Liver (tissue), 3 donors: ENCODE results near the gene PLB1.

Source experiments
- GABPA ChIP-seq, 2 donors: IDR thresholded peaks in 1 of 2; conservative IDR thresholded peaks in 1 of 2; 2 replicates each; pipeline ENCODE4 v1.6.1; 2016; ENCODE audit warnings: antibody characterized with exemption in 2 of 2, mild to moderate bottlenecking in 1 of 2, moderate library complexity in 1 of 2
- SP1 ChIP-seq: IDR thresholded peaks from 2 replicates; pipeline ENCODE4 v1.6.1; 2018; ENCODE audit warnings: antibody characterized with exemption, mild to moderate bottlenecking
- TF ChIP-seq, protein P1 (sequence below): fragments of 150-350 bp; IDR thresholded peaks from 2 replicates; pipeline ENCODE4 v1.5.1; 2017; ENCODE audit warnings: improper control_type of control experiment, low read depth, low read length; ENCODE audit not compliant: missing input control
- donor health status: healthy.
- donor health status: healthy.

DNA sequence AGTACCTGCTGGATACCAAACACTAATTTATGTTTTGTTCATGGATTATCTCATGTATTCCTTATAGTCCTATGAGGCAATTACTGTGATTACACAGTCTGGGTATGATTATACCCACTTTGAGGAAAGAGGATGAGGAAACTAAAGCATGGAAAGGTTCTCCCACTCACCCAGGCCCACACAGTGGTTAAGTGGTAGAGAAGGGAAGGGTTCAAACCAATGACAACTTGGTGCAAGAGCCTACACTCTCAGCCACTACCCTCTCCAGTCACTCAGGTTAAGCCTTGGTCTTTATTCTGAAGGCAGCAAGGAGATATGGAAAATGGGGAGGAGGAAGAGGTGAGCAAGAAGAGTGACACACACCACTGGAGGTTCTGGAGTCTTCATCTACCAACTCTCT is 191.3 kb downstream of the PLB1 start:
- TF ChIP-seq GABPA (IDR thresholded peaks at IDR 0.05 in 1 of 2, conservative IDR thresholded peaks at IDR 0.05 in 1 of 2) (no peak), SP1 (no peak)
- TF ChIP-seq, protein P1, sequence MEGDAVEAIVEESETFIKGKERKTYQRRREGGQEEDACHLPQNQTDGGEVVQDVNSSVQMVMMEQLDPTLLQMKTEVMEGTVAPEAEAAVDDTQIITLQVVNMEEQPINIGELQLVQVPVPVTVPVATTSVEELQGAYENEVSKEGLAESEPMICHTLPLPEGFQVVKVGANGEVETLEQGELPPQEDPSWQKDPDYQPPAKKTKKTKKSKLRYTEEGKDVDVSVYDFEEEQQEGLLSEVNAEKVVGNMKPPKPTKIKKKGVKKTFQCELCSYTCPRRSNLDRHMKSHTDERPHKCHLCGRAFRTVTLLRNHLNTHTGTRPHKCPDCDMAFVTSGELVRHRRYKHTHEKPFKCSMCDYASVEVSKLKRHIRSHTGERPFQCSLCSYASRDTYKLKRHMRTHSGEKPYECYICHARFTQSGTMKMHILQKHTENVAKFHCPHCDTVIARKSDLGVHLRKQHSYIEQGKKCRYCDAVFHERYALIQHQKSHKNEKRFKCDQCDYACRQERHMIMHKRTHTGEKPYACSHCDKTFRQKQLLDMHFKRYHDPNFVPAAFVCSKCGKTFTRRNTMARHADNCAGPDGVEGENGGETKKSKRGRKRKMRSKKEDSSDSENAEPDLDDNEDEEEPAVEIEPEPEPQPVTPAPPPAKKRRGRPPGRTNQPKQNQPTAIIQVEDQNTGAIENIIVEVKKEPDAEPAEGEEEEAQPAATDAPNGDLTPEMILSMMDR = no peak
